HG02678 (cell line): ENCODE measurements around the gene UBXN1.
"Not testable (repeated sequence)": the region's sequence is repeated elsewhere in the genome, so short reads cannot be mapped to it uniquely, and the experiment has no call there.

Experiments
- ATAC-seq: cut with Tn5 transposase; IDR thresholded peaks from one replicate; pipeline ENCODE4 v1.9.1; 2021; ENCODE audit warnings: mild to moderate bottlenecking, moderate library complexity; ENCODE audit not compliant: unreplicated experiment

UBXN1 gene

GRCh38 chr11:62676698-62677097 lies 2.2 kb downstream of the UBXN1 start:
- ATAC-seq = no peak

- not testable (repeated sequence) for ATAC-seq
Observed at GRCh38 chr11:62675415-62675814, 3.5 kb downstream of the UBXN1 start.

GRCh38 chr11:62673196-62673525 lies 5.7 kb downstream of the UBXN1 start:
- ATAC-seq = no peak

GRCh38 chr11:62671608-62672389 lies 7.1 kb downstream of the UBXN1 start, which contains the start of the genes LBHD1 and UQCC3:
TSS of gene LBHD1 (minus strand) at chr11:62672267. CDS start at chr11:62670031, 2,236 bp downstream.
TSS of gene UQCC3 (plus strand) at chr11:62671673. CDS start at chr11:62671746, 73 bp downstream.
- peak; percentile 68 for ATAC-seq

- ATAC-seq = peak; percentile 5
Observed at GRCh38 chr11:62671236-62671607, 7.7 kb downstream of the UBXN1 start.

- no peak for ATAC-seq
Observed at GRCh38 chr11:62669420-62670161, 9.3 kb downstream of the UBXN1 start.

- no peak for ATAC-seq
Observed at GRCh38 chr11:62667460-62667859, 11.4 kb downstream of the UBXN1 start.

GRCh38 chr11:62666259-62666926 lies 12.5 kb downstream of the UBXN1 start:
- no peak for ATAC-seq

- ATAC-seq = peak; percentile 16
Observed at GRCh38 chr11:62665599-62666258, 13.1 kb downstream of the UBXN1 start.

- ATAC-seq = peak; percentile 89
Observed at GRCh38 chr11:62665075-62665598, 13.7 kb downstream of the UBXN1 start, which contains the start of the genes C11orf98 and CSKMT. TSS of gene C11orf98 (minus strand) at chr11:62665210. CDS start at chr11:62665169, 41 bp downstream. TSS of gene CSKMT (plus strand) at chr11:62665312. CDS start at chr11:62665880, 568 bp downstream.

GRCh38 chr11:62664405-62665074 lies 14.3 kb downstream of the UBXN1 start:
- peak; percentile 33 for ATAC-seq

- no peak for ATAC-seq
Observed at GRCh38 chr11:62656796-62657429, 22.0 kb downstream of the UBXN1 start.

GRCh38 chr11:62654297-62654696 lies 24.6 kb downstream of the UBXN1 start:
- ATAC-seq = no peak

- peak; percentile 6 for ATAC-seq
Observed at GRCh38 chr11:62652161-62653006, 26.5 kb downstream of the UBXN1 start.

- ATAC-seq = not testable (repeated sequence)
Observed at GRCh38 chr11:62650283-62650682, 28.6 kb downstream of the UBXN1 start.

GRCh38 chr11:62649486-62649885 lies 29.4 kb downstream of the UBXN1 start:
- no peak for ATAC-seq

GRCh38 chr11:62648967-62649364 lies 29.9 kb downstream of the UBXN1 start:
- ATAC-seq = no peak

- no peak for ATAC-seq
Observed at GRCh38 chr11:62648185-62648966, 30.5 kb downstream of the UBXN1 start.
